ENCODE data around the gene COL15A1.

COL15A1 gene

GRCh38 chr9:98972716-98973115 lies 29.0 kb downstream of the COL15A1 start:
- DNase-seq (ENCODE audit: low read depth in 2 of 2) = no peak

GRCh38 chr9:98973171-98973570 lies 29.5 kb downstream of the COL15A1 start:
- no peak for DNase-seq (ENCODE audit: low read depth in 2 of 2)

- no peak for DNase-seq (ENCODE audit: low read depth in 2 of 2)
These were observed 29.9 kb downstream of the COL15A1 start for GRCh38 chr9:98973576-98973975.

- no peak for DNase-seq (ENCODE audit: low read depth in 2 of 2)
These were observed 30.4 kb downstream of the COL15A1 start for GRCh38 chr9:98974106-98974505.

- DNase-seq (ENCODE audit: low read depth in 2 of 2) = no peak
These were observed 30.8 kb downstream of the COL15A1 start for GRCh38 chr9:98974554-98974953.

DNA sequence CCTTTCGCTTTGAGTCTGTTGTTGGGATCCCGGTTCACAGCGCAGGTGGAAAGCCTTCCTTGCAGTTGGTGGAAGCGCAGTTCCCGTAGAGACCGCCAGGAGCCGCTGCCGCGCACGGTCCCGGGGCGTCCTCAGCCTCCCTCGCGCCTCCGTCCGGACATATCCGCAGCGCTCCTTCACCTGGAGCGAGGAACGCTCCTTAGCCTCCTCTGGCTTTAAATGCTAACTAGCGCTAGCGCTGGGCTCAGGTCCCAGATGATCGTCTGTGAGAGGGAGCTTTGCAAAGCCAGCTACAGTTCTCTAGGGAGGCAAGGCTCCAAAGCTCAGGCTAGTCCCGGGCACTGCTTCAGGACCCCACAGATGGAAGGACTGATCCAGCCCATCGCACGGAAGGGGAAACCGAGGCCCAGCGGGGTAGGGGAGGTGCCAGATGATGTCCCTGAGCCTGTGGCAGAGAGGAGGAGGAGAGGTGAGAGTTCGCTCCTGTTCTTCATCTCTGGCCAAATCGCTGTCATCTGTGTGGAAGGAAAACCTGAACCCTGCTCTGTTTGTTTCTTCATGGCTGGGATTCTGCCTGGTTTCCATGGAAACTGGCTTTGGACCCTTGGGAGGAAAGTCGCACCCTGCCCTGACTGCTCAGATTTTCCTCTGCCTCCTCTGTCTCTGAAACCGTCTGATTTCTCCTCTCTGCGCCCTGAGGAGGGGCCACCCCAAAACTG lies 31.4 kb downstream of the COL15A1 start:
- DNase-seq (ENCODE audit: low read depth in 2 of 2) = peak; percentile 54 to 68

GRCh38 chr9:98975838-98976237 lies 32.1 kb downstream of the COL15A1 start:
- no peak for DNase-seq (ENCODE audit: low read depth in 2 of 2)

- no peak for DNase-seq (ENCODE audit: low read depth in 2 of 2)
These were observed 33.6 kb downstream of the COL15A1 start for GRCh38 chr9:98977246-98977714.

DNA sequence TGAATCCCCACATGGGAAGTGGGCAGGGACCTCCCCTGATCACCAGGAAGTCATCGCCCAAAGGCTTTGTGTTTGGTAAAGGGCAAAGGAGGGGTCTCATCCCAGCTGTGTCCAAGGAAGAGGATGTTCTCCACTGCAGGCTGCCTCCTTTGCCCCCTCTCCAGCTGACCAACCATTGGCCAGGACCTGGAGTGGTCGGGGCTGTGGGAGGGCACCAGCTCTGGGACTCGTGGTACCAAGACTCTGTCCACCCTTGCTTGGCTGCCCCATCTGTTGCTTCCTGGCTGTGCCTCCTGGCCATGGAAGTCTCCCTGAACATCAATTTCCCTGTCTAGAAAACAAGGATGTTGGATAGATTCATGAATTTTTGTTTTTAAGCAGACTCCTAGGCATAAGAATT lies 34.1 kb downstream of the COL15A1 start:
- no peak for DNase-seq (ENCODE audit: low read depth in 2 of 2)

- DNase-seq (ENCODE audit: low read depth in 2 of 2) = no peak
These were observed 34.5 kb downstream of the COL15A1 start for GRCh38 chr9:98978231-98978681.

DNA sequence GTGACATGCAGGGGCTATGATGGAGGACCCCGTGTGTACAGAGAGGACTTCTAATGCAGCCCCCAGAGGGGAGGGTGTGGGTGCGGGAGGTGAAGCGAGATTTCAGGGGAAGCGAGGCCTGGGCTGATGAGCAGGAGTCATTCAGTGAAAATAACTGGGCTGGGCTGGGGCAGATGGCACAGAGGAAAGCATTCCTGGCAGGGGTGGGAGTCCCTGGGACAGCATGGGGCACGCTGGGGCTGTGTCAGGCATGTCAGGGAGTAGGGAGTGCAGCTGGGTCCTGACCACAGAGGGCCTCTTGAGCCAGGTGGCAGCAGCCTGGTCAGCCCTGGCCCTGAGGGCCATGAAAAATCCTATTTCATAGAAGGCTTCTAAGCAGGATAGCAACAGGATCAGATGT lies 36.6 kb downstream of the COL15A1 start:
- no peak for DNase-seq (ENCODE audit: low read depth in 2 of 2)

GRCh38 chr9:98983295-98984268 lies 39.9 kb downstream of the COL15A1 start:
- DNase-seq (ENCODE audit: low read depth in 2 of 2) = no peak

- DNase-seq (ENCODE audit: low read depth in 2 of 2) = no peak
These were observed 41.9 kb downstream of the COL15A1 start for GRCh38 chr9:98985596-98985995.

DNA sequence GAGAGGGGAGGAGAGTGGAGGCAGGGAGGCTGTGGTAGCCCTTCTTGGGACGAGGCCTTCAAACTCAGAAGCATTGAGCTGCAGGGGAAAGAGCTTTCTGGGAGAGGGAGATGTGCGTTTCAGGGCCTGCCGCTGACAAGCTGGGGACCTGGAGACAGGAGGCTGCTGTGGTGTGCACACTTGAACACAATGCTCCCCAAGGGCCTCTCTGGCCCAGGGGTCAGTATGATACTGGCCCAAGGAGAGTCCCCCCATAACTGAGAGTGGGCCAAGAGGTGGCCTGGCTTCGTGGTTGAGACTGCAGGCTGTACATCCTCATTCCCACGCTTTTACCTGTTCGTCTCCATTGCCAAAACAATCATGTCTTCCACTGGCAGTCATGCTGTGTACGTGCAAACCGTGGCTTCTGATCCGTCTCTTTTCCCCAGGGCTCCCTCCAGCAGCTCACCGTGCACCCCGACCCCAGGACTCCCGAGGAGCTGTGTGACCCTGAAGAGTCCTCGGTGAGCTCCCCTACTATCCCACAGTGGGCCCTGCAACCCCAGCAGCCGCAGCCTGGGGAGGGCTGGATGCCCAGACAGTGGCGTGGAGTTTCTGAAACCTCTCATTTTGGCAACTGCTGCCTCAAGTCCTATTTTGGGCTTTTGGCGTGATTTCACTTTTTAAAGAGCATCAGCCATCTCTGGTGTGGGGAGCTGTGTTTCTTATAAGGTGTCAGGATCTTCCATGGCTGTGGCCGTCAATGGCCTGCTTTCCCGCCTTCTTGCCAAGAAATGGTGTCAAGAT lies 43.4 kb downstream of the COL15A1 start:
- no peak for DNase-seq (ENCODE audit: low read depth in 2 of 2)

DNA sequence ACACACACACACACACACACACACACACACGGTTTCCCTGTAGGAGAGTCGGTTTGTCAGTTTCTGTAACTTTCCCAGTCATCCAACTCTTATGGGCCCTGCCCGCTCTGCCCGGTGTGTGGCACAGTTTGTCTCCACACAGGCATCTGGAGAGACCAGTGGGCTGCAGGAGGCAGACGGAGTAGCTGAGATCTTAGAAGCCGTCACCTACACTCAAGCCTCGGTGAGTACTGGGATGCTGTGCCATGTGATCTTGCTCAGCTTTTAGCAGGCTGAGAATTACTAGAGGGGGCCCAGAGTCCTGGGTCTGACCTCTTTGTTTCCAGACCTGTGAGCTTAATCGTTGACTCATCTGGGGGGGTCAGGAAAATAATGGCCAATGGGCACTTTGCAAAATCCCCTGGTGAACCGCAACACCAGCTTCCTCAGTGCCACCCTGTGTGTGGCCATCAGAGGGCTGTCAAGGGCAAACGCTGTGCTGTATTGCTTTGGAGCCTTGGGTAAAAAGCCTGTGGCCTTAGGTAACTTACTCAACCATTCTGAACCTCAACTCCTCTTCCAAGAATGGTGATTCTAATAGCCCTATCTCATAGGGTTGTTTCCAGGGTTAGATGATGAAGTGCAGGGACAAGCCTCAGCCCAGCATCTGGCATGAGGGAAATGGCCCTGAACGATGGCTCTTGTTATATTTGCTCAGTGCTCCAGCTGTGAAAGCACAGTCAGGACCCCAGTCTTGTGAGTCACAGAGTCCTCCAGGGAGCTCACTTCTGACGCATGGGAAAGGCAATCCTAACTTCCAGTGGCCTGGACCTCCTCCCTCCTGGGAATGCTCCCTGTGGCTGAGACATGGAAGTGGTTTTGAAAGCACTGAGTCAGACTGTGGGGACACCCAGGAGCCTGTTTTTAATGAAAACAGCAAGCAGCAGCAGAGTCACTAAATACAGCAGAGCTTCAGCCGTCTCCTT lies 45.6 kb downstream of the COL15A1 start:
- DNase-seq (ENCODE audit: low read depth in 2 of 2) = no peak

- no peak for DNase-seq (ENCODE audit: low read depth in 2 of 2)
These were observed 46.6 kb downstream of the COL15A1 start for GRCh38 chr9:98990181-98990870.

GRCh38 chr9:98992107-98992884 lies 48.6 kb downstream of the COL15A1 start:
- DNase-seq (ENCODE audit: low read depth in 2 of 2) = no peak

DNA sequence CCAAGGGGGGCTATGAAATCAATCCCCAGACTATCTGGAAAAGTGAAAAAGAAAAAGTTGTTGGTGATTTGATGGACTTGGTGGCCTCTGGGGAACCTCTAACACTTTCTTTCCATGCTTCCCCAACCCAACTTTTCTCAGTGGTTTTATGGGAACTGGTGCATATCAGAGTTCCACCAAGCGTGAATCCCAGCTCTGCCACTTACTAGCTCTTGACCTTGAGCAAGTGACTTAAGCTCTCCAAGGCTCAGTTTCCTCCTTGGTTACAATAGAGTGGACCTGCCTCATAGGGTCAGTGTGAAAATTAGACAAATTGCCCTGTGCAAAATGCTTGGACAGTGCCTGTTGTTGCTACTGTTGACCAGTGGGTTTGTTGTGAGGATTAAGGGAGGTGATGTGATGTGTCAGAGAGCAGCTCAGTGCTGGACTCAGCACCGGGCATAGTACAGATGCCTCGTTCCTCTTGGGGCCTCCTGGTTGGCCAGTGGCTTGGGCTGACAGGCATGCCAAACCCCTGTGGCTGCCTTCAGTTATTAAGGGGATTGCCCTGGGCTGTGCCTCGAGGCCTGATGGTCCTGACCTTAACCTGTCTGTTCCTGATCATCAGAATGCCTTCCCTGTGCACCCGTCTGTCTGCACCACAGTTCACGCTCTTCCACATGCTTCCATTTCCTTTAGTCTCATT lies 49.3 kb downstream of the COL15A1 start:
- DNase-seq (ENCODE audit: low read depth in 2 of 2) = no peak

GRCh38 chr9:98993570-98993945 lies 49.9 kb downstream of the COL15A1 start:
- DNase-seq (ENCODE audit: low read depth in 2 of 2) = no peak
